HG03108 (cell line): Measurements from ENCODE around the gene NWD2.

Experiments used
- ATAC-seq: cut with Tn5 transposase; IDR thresholded peaks from one replicate; pipeline ENCODE4 v1.9.1; 2021; ENCODE audit warnings: moderate library complexity; ENCODE audit not compliant: unreplicated experiment

The NWD2 gene

DNA sequence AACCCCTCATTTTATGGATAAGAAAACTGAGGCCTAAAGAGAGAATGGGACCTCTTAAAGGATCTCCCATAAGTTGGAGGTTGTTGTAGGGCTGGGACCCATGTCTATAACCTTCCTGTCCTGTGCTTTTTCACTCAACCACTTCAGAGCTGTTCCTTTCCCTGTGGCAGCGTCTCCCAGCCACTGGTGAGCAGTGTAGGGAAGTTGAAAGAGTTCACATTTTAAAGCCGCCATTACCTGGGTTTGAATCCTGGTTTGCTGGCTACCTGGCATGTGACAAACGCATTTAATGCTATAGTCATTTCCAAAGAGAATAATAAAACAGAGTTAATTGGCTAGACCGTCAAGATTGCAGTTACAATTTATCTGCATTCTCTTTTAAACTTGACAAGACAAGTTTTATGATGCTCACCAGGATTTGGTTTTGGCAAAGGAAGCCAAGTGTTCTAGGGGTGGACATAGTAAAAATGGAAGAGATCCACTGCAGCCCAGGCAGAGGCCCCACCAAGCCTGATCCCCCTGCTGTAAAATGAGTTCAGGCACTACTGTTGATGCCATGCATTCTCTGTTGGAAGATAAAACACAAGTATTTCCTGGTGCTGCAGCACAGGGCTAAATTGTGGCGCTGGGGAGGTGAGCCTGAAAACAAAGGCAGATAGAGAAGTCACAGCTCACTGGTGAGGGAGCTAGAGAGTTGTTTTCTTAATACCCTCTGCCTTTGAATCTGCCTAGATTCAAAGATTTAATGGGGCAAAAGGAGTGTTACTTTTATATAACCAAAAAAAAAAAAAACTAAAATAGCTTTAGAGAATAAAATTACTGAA lies 218.7 kb downstream of the NWD2 start:
- no peak for ATAC-seq

GRCh38 chr4:37464373-37465128 lies 220.0 kb downstream of the NWD2 start:
- ATAC-seq: no peak

DNA sequence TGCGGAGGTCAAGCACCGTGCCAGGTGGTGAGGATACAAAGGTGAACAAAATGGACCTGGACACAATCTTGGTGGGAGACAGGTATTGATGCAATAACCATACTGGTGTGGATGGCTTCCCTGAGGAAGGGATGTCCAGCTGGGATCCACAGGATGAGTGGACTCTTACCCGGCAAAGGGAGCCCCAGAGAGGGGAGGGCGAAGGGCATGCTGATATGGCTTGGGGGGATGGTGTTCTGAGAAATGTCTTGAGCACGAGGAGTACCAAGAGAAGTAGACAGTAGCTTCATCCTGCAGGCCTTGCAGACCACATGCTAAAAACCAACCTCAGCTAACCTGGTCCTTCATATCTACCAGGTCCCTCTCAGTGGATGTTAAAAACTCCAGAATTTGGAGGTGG lies 220.8 kb downstream of the NWD2 start:
- ATAC-seq: no peak

GRCh38 chr4:37465845-37466244 lies 221.3 kb downstream of the NWD2 start:
- ATAC-seq: no peak

- ATAC-seq: no peak
These were observed 222.7 kb downstream of the NWD2 start for GRCh38 chr4:37467223-37467622.

- no peak for ATAC-seq
These were observed 223.3 kb downstream of the NWD2 start for GRCh38 chr4:37467824-37468223.

DNA sequence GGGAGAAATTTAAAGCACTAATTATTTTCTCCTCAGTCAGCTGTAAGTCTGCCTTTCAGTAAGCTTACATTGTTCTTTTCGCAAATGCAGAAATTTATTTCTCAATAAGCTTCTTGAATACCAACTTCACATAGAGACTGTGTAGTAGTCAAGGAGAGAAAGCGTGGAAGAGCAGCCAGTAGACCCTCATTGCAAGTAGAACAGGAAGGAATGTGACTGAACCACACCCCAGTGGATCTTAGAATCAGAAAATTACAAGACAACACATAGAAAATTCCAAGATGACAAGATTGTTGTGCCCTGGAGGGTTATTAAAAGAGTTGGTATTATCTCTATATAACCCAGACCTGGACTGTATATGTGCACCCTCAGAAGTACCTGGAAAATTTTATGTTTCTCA lies 224.7 kb downstream of the NWD2 start:
- ATAC-seq: no peak

DNA sequence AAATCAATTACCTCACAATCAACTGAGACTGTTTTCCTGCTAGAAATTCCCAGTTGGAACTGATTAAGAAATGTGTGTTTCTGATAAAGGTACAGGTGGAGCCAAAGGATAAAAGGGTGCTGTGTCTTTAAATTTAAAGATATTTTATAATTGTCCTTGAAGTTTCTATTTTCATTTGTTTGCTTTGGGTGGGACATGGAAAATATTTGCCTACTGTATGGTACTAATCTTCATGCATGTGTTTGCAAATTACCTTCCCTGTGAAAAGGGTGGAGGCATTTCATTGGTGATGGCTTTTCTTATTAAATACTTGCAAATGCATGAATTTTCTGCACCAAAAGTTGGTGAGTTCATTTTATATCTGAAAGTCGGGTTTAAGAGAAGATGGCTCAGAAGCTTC lies 225.7 kb downstream of the NWD2 start:
- ATAC-seq: no peak

- no peak for ATAC-seq
These were observed 226.6 kb downstream of the NWD2 start for GRCh38 chr4:37471093-37471492.

DNA sequence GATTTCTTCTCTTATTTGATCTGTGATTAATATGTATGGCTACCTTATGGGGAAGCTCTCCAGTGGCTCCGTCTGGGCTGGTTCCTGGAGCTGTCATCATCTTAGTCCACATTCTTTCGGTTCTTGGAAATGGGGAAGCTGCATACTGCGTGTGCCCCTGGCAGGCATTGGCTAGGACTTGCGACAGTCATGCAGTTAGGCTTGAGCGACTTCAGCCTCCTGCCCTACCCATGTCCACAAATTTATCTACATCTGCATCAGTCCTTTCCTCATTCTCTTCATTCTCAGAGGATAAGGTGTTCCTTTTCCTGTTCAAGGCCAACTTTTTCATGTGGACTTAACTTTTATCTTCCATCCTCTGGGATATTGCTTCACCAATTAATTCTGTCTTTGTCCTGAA lies 227.4 kb downstream of the NWD2 start:
- ATAC-seq: no peak

GRCh38 chr4:37473807-37474206 lies 229.3 kb downstream of the NWD2 start:
- ATAC-seq: no peak

DNA sequence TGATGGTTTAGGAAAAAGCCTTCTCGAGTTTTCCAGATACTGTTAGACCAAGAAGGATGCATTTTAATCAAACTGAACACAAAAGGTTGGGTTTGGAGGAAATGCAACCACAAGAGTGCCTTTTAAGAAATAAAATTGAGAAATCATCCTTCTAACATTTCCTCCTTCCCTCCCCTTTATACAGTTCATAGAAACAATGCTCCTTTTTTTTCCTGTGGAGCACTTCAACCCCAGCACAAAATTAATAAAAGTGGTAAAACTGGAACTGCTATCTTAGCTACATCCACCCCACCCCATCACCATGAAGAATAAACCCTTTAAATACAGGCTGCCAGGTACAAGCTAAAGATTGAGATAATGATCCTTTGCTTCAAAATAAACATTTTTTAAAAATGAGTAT lies 230.5 kb downstream of the NWD2 start:
- no peak for ATAC-seq

- no peak for ATAC-seq
These were observed 231.2 kb downstream of the NWD2 start for GRCh38 chr4:37475776-37476175.

GRCh38 chr4:37476256-37476655 lies 231.7 kb downstream of the NWD2 start:
- ATAC-seq: no peak

GRCh38 chr4:37476691-37477090 lies 232.1 kb downstream of the NWD2 start:
- ATAC-seq: no peak

- ATAC-seq: no peak
These were observed 232.6 kb downstream of the NWD2 start for GRCh38 chr4:37477126-37477525.

DNA sequence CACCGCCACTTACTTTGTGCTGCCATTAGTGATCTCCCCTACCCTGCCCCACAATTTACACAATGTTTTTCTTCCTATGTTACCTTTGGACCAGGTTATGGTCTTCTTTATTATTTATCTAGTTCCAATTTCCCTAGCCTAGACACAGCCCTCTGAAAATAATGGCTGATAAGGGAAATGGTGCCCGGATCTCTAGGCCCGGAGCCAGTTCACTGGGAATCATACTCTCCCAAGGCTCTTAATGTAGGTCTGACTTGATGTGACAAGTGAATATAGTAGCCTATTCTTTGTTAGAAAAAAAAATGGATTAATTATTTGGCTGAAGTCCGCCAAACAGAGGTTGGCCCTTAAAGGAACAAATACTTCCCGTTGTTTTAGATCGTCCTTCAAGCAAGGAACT lies 233.6 kb downstream of the NWD2 start:
- ATAC-seq: no peak

DNA sequence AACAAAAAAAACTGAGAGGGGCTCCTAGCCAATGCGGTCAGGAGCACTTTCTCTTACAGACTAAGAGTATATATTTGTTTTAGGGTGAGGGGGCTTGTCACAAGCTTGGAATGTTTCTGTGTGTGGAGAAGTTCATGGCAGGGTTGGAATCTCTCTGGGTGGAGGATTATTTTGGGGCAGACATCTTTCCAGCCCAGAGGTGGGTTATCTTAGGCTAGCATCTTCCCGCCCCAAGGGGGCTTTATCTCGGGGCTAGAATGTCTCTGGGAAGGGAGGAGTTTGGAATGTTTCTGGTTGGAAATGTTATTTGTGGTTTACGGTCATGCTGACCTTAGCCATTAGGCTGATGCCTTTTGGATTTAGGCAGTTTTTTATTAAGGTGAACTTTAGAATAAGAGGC lies 236.0 kb downstream of the NWD2 start:
- no peak for ATAC-seq

DNA sequence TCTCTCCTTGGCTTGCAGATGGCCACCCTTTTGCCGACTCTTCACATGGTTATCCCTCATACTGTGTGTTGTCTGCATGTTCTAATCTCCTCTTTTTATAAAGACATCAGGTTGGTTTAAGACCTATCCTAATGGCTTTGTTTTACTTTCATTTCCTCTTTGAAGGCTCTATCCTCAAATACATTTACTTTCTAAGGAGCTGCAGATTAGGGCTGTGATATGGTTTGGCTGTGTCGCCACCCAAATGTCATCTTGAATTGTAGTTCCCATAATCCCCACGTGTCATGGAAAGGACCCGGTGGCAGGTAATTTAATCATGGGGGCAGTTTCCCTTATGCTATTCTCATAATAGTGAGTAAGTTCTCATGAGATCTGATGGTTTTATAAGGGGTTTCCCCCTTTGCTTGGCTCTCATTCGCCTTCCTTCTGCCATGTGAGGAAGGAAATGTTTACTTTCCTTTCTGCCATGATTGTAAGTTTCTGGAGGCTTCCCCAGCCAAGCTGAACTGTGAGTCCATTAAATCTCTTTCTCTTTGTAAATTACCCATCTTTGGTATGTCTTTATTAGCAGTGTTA lies 237.1 kb downstream of the NWD2 start:
- no peak for ATAC-seq

DNA sequence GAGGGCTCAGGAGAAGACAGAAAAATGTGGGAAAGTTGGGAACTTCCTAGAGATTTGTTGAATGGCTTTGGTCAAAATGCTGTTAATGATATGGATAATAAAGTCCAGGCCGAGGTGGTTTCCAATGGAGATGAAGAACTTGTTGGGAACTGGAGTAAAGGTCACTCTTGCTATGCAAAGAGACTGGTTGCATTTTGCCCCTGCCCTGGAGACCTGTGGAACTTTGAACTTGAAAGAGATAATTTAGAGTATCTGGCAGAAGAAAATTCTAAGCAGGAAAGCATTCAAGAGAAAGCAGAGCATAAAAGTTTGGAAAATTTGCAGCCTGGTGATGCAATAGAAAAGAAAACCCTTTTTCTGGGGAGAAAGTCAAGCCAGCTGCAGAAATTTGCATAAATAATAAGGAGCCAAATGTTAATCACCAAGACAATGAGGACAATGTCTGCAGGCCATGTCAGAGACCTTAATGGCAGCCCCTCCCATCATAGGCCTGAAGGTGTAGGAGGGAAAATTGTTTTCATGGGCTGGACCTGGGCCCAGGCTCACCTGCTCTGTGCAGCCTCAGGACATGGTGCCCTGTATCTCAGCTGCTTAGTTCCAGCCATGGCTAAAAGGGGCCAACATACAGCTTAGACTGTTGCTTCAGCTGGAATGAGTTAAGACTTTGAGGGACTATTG lies 237.8 kb downstream of the NWD2 start:
- ATAC-seq: no peak

- ATAC-seq: no peak
These were observed 239.1 kb downstream of the NWD2 start for GRCh38 chr4:37483610-37484009.

- ATAC-seq: no peak
These were observed 241.6 kb downstream of the NWD2 start for GRCh38 chr4:37486166-37486565.
